HL-60 (cell line): Measurements from ENCODE around the gene EHD4.

ENCODE experiments used
- TF ChIP-seq, protein P1 (sequence below): IDR thresholded peaks from 2 replicates; pipeline ENCODE4 v1.6.1; 2012; ENCODE audit warnings: low read depth; ENCODE audit not compliant: insufficient replicate concordance
- TF ChIP-seq, protein P2 (sequence below): IDR thresholded peaks from one replicate; pipeline ENCODE4 v1.5.1; 2011; ENCODE audit warnings: low read length, control low read depth, inconsistent platforms; ENCODE audit not compliant: insufficient read depth

- TF ChIP-seq, protein P1, sequence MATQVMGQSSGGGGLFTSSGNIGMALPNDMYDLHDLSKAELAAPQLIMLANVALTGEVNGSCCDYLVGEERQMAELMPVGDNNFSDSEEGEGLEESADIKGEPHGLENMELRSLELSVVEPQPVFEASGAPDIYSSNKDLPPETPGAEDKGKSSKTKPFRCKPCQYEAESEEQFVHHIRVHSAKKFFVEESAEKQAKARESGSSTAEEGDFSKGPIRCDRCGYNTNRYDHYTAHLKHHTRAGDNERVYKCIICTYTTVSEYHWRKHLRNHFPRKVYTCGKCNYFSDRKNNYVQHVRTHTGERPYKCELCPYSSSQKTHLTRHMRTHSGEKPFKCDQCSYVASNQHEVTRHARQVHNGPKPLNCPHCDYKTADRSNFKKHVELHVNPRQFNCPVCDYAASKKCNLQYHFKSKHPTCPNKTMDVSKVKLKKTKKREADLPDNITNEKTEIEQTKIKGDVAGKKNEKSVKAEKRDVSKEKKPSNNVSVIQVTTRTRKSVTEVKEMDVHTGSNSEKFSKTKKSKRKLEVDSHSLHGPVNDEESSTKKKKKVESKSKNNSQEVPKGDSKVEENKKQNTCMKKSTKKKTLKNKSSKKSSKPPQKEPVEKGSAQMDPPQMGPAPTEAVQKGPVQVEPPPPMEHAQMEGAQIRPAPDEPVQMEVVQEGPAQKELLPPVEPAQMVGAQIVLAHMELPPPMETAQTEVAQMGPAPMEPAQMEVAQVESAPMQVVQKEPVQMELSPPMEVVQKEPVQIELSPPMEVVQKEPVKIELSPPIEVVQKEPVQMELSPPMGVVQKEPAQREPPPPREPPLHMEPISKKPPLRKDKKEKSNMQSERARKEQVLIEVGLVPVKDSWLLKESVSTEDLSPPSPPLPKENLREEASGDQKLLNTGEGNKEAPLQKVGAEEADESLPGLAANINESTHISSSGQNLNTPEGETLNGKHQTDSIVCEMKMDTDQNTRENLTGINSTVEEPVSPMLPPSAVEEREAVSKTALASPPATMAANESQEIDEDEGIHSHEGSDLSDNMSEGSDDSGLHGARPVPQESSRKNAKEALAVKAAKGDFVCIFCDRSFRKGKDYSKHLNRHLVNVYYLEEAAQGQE = no peak
- TF ChIP-seq, protein P2, sequence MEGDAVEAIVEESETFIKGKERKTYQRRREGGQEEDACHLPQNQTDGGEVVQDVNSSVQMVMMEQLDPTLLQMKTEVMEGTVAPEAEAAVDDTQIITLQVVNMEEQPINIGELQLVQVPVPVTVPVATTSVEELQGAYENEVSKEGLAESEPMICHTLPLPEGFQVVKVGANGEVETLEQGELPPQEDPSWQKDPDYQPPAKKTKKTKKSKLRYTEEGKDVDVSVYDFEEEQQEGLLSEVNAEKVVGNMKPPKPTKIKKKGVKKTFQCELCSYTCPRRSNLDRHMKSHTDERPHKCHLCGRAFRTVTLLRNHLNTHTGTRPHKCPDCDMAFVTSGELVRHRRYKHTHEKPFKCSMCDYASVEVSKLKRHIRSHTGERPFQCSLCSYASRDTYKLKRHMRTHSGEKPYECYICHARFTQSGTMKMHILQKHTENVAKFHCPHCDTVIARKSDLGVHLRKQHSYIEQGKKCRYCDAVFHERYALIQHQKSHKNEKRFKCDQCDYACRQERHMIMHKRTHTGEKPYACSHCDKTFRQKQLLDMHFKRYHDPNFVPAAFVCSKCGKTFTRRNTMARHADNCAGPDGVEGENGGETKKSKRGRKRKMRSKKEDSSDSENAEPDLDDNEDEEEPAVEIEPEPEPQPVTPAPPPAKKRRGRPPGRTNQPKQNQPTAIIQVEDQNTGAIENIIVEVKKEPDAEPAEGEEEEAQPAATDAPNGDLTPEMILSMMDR = no peak
These were observed 24.7 kb upstream of the EHD4 start for GRCh38 chr15:41996921-41997592.
